IMR-90 (cell line): ENCODE results near the gene MAP2K5.

Experiments
- POLR2A ChIP-seq: IDR thresholded peaks from 2 replicates; pipeline ENCODE4 v1.6.1; 2012; ENCODE audit warnings: mild to moderate bottlenecking, low read depth, low read length
- TF ChIP-seq, protein P1 (sequence below): conservative IDR thresholded peaks from 2 replicates; pipeline ENCODE4 v1.5.1; 2012; ENCODE audit warnings: mild to moderate bottlenecking, low read depth, low read length, improper control_type of control experiment

DNA sequence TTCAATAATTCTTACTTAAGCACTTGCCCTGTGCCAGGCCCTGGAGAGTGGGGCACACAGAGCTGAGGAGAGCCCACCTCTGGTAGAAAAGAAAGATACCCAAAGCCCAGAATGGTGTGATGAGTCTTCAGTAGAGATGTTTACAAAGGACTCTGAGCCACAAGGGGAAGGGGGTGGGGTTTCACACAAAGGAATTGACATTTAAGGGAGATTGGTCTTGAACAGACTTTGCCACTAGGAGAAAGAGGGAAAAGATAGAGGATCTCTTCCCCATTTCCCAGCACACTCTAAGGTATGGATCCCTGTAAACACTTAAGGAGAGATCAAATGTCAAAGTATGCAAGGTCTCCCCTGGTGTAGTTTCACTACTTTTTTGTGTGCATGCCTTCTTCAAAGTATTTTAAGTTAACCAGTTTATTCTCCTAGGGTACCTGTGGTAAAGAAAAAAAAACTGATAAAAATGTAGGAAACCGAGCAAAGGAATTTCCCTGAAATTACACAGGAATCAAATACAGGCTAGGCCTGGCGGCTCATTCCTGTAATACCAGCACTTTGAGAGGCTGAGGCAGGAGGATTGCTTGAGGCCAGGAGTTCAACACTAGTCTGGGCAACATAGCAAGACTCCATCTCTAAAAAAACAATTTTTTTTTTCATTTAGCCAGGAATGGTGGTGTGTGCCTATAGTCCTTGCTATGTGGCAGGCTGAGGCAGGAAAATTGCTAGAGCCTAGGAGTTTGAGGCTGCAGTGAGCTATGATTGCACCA is 165.2 kb downstream of the MAP2K5 start:
- TF ChIP-seq, protein P1, sequence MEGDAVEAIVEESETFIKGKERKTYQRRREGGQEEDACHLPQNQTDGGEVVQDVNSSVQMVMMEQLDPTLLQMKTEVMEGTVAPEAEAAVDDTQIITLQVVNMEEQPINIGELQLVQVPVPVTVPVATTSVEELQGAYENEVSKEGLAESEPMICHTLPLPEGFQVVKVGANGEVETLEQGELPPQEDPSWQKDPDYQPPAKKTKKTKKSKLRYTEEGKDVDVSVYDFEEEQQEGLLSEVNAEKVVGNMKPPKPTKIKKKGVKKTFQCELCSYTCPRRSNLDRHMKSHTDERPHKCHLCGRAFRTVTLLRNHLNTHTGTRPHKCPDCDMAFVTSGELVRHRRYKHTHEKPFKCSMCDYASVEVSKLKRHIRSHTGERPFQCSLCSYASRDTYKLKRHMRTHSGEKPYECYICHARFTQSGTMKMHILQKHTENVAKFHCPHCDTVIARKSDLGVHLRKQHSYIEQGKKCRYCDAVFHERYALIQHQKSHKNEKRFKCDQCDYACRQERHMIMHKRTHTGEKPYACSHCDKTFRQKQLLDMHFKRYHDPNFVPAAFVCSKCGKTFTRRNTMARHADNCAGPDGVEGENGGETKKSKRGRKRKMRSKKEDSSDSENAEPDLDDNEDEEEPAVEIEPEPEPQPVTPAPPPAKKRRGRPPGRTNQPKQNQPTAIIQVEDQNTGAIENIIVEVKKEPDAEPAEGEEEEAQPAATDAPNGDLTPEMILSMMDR: no peak
- no peak for TF ChIP-seq POLR2A
